Renal cortical epithelial cell (primary cell): ENCODE measurements around the gene CD70. TPM values are rescaled to one million over a fixed set of nuclear protein-coding genes. Genes with fewer than 3 reads are reported as not detected.
"Not testable (repeated sequence)": the region's sequence is repeated elsewhere in the genome, so short reads cannot be mapped to it uniquely, and the experiment has no call there.

Experiments
- DNase-seq: peaks from one replicate; pipeline ENCODE4 v3.0.0-alpha.2; 2011; ENCODE audit warnings: low read depth
- total RNA-seq: library from RNA; depleted of rRNA; stranded (reverse); fragments of >200 nt; gene quantifications from 2 replicates; pipeline ENCODE4 v1.2.3, GENCODE V29; 2014

CD70 gene, protein sequence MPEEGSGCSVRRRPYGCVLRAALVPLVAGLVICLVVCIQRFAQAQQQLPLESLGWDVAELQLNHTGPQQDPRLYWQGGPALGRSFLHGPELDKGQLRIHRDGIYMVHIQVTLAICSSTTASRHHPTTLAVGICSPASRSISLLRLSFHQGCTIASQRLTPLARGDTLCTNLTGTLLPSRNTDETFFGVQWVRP
- total RNA-seq: 26.0 and 112 TPM in 2 replicates

DNA sequence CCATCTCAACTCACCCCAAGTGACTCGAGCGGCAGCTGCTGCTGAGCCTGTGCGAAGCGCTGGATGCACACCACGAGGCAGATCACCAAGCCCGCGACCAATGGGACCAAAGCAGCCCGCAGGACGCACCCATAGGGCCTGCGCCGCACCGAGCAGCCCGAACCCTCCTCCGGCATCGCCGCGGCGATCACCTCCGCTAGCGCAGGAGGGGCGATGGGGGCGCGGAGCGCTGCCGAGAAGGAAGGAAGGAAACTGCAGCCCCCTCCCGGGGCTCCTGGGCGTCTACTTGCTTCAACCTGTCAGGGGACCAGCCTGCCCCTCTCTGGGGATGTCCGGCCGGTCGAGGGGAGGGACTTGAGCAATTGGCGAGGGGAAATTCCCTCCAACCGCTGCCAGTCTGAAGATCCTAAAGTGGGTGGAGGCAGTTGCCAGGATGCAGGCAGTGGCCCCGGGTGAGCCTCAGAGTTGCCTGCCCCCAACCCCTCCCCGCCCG lies at the start of gene CD70:
CD70 (minus strand) TSS at position 324 of the 493 bp plus-strand sequence; CDS start at position 176, 148 bp downstream.
- peak; percentile 63 for DNase-seq

DNA sequence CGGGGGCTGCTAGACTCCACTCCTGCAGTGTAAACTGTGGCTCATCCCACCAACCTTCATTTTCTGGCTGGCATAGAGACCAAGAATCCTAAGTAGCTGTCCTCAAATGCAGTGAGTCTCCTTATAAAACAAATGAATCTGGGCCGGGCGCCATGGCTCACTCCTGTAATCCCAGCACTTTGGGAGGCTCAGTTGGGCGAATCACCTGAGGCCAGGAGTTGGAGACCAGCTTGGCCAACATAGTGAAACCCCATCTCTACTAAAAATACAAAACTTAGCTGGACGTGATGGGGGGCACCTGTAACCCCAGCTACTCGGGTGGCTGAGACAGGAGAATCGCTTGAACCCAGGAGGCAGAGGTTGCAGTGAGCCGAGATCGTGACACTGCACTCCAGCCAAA lies 49.4 kb upstream of the CD70 start:
- not testable (repeated sequence) for DNase-seq

DNA sequence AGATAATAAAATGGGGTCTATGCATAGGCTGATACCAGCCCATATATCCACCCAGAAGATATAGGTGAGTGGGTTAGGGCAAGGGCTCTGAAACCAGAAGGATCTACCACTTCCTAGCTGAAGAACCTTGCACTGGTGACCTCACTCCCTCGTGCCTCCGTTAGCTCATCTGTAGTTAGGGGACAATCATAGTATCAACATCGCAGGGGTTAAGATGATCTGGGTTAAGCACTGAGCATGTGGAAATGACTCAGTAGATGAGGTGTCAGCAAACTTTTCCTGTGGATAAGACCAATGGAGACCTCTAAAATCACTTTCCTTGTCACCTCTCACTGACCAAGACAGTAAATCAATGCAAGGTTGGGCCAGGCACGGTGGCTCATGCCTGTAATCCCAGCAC lies 48.5 kb upstream of the CD70 start:
- DNase-seq: peak; percentile 63

DNA sequence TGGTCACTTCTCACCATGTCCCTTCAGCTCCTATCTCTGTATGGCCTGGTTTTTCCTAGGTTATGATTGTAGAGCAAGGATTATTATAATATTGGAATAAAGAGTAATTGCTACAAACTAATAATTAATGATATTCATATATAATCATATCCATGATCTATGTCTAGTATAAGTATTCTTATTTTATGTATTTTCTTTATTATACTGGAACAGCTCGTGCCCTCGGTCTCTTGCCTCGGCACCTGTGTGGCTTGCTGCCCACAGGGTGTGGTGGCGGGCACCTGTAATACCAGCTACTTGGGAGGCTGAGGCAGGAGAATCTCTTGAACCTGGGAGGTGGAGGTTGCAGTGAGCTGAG lies 42.5 kb upstream of the CD70 start:
- DNase-seq: not testable (repeated sequence)

DNA sequence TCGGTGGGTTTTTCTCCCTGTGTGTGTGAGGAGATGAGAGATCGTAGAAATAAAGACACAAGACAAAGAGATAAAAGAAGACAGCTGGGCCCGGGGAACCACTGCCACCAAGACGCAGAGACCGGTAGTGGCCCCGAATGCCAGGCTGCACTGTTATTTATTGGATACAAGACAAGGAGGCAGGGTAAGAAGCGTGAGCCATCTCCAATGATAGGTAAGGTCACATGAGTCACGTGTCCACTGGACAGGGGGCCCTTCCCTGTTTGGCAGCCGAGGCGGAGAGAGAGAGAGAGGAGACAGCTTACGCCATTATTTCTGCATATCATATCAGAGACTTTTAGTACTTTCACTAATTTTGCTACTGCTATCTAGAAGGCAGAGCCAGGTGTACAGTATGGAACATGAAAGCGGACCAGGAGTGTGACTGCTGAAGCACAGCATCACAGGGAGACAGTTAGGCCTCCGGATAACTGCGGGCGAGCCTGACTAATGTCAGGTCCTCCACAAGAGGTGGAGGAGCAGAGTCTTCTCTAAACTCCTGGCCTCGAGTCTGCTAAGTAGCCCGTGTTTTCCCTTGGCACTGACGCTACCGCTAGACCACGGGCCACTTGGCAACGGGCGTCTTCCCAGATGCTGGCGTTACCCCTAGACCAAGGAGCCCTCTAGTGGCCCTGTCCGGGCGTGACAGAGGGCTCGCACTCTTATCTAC lies 42.0 kb upstream of the CD70 start:
- DNase-seq: peak; percentile 62

DNA sequence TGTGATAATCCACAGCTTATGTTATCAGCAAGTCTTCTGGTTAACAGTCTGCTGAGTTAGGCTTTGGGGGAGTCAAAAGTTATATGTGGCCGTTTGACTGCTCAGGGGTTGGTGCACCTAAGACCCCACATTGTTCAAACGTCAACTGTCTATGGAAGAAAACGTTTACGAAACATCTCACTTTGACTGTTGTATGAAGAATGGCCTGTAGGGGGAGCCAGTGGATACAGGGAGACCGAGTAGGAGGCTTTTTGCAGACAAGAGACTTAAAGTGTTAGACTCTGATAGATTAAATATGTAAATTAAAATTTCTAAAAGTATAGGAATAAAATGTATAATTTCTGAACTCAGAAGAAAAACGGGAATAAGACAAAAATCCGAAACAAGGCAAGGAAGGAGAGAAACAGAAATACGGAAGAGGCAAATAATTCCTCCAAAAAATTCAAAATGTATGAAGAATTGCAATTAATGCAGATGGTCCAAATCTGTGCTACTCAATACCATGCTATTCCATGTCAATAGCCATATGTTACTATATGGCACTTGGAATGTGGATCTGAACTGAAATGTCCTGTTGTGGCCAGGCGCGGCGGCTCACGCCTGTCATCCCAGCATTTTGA lies 41.2 kb upstream of the CD70 start:
- peak; percentile 71 for DNase-seq

DNA sequence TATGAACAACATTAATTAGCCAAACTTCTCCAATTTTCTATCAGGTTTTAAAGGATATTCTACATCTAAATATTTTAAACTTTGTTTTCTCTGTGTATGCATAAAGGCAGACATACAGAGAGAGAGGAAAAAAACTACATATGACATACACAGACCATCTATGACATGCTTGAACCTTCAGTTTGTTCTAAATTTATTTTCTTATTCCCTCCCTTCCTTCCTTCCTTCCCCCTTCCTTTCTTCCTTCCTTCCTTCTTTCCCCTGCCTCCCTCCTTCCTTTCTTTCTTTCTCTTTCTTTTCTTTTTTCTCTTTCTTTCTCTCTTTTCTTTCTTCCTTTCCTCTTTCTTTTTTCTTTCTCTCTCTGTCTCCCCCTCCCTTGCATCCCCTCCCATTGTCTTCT lies 35.8 kb upstream of the CD70 start:
- no peak for DNase-seq

DNA sequence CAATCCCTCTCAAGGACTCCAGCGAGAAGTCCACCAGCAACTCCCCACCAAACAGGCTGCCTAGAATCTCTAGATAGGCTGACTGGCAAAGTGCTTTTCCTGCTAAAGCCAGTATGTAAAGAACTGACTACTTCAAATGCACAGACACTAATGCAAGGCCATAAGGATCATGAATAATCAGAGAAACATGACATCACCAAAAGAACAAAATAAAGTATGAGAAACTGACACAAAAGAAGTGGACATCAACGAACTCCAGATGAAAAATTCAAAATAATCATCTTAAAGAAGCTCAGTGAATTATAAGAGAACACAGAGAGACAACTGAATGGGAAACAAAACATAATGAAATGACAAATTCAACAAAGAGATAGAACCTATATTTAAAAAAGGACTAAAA lies 26.4 kb upstream of the CD70 start:
- DNase-seq: no peak

DNA sequence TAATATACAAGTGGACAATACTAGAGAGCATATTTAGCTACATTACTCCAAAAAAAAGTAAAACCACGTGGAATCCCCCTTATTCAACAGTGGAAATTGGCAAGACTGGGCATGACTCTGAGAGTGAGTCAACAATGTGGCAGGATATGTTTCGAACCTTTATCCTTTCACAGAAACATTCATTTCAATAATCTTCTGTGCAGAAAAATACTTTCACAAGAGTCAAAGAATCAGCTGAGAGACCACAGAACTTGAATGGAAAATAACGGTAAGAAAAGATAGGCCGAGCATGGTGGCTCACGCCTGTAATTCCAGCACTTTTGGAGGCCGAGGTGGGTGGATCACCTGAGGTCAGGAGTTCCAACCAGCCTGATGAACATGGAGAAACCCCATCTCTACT lies 25.1 kb upstream of the CD70 start:
- peak; percentile 48 for DNase-seq

DNA sequence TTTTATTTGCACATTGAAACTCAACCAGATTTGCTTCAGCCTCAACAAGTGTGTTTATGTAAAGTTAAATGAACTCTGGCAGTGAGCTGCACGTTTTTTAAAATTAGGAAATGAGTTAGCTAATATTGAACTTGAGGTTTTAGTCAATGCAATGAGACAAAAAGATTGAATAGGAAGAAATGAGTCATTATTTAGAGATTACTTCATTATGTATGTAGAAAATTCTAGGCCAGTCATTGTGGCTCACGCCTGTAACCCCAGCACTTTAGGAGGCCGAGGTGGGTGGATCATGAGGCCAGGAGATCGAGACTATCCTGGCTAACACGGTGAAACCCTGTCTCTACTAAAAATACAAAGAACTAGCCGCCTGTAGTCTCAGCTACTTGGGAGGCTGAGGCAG lies 22.8 kb upstream of the CD70 start:
- peak; percentile 92 for DNase-seq

DNA sequence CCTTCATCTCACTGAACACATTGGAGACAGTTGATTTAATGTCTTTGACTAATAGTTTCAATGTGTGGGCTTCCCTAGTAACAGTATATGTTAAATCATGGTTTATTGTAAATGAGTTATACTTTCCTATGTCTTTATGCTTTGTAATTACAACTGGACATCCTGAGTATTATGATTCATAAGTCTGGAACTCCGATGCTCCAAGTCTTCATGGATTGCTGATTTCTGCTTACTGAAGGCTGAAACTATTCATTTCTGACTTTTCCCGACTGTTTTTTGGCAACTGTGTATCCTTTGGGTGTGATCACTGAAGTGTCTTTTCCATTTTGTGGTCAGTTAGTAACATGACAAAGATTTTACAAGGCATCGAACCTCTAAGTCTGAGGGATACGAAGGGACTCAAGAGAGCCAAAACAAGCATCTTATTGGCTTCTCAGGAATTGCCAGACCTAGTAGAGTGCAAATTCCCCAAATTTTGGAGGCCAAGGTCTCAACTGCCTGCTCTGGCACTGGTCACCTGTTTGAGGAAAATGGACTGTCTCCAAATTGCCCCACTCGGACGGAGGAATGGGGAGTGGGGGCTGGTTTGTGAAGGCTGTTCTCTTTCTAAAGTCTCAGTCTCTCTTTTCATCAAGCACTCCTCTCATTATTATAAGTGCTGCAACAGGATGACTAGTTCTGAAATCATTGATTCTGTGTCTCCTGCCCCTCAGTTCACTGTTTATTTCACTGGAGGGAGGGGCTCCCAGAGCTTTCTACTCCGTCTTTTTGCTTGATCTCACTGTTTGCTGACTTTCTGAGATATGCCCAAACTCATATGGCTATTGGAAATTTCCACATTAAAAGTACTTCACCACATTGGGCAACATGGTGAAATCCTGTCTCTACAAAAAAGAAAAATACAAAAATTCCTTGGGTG lies 20.2 kb upstream of the CD70 start:
- peak; percentile 97 for DNase-seq

DNA sequence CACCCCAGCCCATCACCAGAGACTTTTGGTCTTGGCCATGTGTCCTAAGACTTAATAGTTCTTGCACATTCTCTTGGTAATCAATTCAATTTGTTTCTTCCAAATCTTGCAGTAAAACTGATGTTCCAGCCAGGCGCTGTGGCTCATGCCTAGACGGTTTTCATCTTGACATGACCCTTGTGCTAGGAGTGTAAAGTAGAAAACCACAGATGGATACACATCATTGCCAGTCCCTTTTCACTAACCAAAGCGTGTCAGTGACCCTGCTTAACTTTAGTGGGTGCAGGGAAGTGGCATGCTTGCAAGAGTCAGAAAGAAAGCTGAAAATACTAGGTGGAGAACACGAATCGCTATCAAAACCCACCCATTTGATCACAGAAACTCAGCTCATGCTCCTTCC lies 18.0 kb upstream of the CD70 start:
- DNase-seq: peak; percentile 90

DNA sequence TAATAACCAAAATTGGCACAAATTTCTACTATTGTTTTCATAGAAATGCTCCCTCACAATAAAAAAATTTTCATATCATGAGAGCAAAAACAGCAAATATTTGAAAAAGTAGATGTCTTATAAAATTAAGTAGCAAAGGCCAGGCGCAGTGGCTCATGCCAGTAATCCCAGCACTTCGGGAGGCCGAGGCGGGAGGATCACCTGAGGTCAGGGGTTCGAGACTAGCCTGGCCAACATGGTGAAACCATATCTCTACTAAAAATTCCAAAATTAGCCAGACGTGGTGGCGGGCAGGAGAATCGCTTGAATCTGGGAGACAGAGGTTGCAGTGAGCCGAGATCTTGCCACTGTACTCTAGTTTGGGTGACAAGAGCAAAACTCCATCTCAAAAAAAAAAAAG lies 17.2 kb upstream of the CD70 start:
- not testable (repeated sequence) for DNase-seq

DNA sequence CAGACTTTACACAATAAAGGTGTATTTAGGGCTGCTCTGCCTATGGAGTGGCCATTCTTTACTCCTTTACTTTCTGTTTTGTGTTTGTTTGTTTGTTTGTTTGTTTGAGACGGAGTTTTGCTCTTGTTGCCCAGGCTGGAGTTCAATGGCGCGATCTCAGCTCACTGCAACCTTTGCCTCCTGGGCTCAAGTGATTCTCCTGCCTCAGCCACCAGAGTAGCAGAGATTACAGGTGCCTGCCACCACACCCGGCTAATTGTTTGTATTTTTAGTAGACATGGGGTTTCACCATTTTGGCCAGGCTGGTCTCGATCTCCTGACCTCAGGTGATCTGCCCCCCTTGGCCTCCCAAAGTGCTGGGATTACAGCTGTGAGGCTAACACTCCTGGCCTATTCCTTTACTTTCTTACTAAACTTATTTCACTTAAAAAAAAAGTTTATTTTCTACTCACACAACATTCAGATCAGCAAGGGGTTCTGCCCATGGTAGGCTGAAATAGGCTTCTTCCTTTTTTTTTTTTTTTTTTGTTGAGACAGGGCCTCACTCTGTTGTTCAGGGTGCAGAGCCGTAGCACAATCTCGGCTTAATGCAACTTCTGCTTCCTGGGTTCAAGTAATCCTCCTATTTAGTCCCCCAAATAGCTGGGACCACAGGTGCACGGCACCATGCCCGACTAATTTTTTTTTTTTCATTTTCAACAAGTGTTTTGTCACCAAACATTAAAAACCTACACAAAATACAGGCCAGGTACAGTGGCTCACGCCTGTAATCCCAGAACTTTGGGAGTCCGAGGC lies 15.5 kb upstream of the CD70 start:
- DNase-seq: not testable (repeated sequence)

DNA sequence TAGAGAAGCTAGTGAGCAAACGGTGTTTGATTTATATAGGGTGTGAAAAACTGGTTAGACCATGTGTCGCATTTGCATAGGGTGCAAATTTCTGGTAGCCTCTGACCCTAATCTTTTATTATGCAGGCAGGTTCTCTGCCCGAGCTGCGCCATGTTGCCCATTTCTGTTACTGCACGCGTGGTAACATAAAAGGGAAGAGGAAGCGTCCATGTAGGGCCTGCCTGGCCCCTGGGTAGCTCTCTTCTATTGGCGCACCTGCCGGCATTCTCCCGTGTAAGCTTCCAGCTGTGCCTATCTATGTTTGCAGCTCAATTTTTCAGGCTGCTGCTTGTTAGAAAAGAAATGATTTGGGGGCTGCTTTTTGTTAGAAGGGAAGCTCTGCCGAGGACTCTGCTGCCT lies 14.0 kb upstream of the CD70 start:
- no peak for DNase-seq

DNA sequence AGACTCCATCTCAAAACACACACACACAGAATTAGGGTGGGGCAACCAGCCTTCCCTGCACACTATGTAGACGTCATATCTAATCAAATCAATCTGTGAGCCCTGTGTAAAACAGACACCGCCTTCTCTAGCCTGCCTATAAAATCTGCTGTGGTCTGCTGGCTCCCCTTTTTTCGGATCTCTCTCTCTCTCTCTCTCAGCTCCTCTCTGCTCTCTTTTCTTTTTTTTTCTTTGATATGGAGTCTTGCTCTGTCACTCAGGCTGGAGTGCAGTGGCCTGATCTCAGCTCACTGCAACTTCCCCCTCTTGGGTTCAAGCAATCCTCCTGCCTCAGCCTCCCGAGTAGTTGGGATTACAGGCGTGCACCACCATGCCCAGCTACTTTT lies 11.8 kb upstream of the CD70 start:
- no peak for DNase-seq

DNA sequence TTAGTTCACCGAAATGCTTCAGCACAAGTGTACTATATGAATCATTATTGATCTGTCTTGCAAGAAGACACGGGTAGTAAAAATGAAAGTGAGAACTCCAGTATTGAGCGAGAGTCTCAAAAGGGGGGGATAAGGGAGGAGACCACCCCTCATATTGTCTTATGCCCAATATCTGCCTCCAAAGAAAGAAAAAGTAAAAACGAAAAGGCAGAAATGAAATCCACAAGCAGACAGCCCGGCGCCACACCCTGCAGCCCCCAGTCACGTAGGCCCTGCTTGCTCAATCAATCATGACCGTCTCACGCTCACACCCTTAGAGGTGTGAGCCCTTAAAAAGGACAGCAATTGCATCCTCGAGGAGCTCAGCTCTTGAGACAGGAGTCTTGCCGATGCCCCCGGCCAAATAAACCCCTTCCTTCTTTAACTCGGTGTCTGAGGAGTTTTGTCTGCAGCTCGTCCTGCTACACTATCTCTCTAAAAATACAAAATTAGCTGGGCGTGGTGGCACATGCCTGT lies 10.6 kb upstream of the CD70 start:
- DNase-seq: not testable (repeated sequence)

DNA sequence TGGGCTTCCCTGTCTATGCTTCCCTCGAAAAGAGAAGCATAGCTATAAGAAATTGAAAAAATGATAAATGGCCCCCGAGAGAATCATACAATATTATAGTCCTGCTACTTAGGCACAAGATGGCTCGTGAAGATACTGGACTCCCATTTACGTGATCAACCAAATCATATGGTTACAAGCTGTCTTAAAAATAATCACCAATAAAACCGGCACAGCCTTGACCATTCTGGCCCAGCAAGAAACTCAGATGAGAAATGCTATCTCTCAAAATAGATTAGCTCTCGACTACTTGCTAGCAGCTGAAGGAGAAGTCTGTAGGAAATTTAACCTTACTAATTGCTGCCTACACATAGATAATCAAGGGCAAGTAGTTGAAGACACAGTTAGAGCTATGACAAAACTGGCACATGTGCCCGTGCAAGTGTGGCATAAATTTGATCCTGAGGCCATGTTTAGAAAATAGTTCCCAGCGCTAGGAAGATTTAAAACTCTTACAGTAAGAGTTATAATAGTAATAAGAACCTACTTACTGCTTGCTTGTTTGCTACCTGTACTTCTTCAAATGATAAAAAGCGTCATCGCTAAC lies 10.1 kb upstream of the CD70 start:
- not testable (repeated sequence) for DNase-seq

DNA sequence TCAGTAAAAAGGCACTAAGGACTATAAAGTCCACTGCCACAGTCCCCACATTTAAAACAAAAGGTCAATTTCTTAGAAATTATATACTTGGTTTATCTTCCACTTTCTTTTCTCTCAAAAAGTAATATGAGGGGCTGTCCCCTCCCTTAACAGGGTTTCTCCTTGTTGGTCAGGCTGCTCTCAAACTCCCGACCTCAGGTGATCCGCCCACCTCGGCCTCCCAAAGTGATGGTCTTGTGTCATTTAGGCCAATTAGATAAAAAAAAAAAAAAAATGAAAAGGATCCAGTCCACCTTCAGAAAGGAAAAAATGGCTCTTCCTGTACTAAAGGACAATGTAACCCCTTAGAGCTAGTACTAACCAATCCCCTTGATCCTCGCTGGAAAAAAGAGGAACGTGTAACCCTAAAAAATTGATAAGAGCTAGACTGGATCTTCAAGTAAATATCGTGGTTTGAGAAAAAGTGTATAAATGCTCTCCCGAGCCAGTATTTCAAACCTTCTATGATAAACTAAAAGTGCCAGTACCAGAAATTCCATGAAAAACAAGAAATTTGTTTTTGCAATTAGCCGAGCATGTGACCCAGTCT lies 9.0 kb upstream of the CD70 start:
- no peak for DNase-seq

DNA sequence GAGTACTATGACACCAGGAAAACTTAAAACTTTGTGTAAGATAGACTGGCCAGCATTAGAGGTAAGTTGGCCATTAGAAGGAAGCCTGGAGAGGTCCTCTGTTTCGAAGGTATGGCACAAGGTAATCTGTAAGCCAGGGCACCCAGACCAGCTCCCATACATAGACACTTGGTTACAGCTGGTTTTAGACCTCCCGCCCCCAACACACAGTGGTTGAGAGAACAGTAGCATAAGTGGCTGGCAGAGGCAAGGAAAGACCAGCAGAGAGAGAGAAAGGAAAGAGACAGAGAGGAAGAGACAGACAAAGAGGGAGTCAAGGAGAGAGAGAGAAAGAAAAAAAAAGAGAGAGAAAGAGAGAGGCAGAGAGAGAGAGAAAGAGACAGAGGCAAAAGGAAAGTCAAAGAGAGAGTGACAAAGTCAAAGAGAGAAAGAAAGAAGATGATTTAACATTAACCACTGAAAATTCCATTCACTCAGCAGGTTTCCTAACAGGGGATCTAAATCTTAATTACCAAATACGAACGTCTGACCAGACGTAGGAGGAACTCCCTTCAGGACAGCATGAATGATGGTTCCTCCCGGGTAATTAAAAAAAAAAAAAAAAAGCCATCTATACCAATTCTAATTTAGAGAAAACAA lies 7.4 kb upstream of the CD70 start:
- not testable (repeated sequence) for DNase-seq
